ENCODE data around the gene TBC1D22A. TPM values are rescaled to one million over a fixed set of nuclear protein-coding genes. Genes with fewer than 3 reads are reported as not detected.

Gene TBC1D22A
- polyA plus RNA-seq, 1 of the 3 experiments (the other 2 are of a cell fraction): 16.5 TPM

GRCh38 chr22:47160781-47161520 is 398.5 kb downstream of the TBC1D22A start:
- Histone ChIP-seq H3K36me3 (replicated peaks in 1 of 2; ENCODE audit: control insufficient read depth in 1 of 2, insufficient read depth in 2 of 2, low read length in 1 of 2) (no peaks in the 10 kb centered on the region), H3K9me3 (no peaks in the 10 kb centered on the region), H3K27me3 (ENCODE audit: insufficient read depth) (no peaks in the 10 kb centered on the region), H3K4me2 (no peak overlapping the region), H3K9me2 (no peaks in the 10 kb centered on the region), H3K4me1 (ENCODE audit: control insufficient read depth in 1 of 2, insufficient read depth in 2 of 2, low read depth in 1 of 2, low read length in 1 of 2) (peaks cover 0 to 4% of the 10 kb centered on the region in 2 experiments; a peak in 1 of 4 replicates), H4K20me1 (ENCODE audit: insufficient read depth) (no peaks in the 10 kb centered on the region), H3K79me2 (ENCODE audit: insufficient read depth) (no peaks in the 10 kb centered on the region), H3K4me3 (ENCODE audit: low read depth in 2 of 2, low read length in 1 of 2) (no peak overlapping the region), H3K27ac (ENCODE audit: low read depth in 2 of 2, low read length in 1 of 2) (no peak overlapping the region), H3K9ac (no peak overlapping the region), H3F3A (replicated peaks; ENCODE audit: insufficient read depth) (no peaks in the 10 kb centered on the region), H2AFZ (ENCODE audit: low read depth) (no peak overlapping the region)
- DNase-seq: no peak
- WGBS (ENCODE audit: low lambda C conversion rate): 79% methylated on average over 10 of the region's 15 CpGs
- ChIA-PET CTCF (interaction anchor here (1.2 to 1.7 kb wide), 2 partner anchors 358 to 362 kb away, joined by 3 to 6 read pairs; no protein-coding TSS in a partner anchor), POLR2A (no interaction called here)
- TF ChIP-seq RAD21 (IDR thresholded peaks at IDR 0.05; ENCODE audit: low read length): no peak
- TF ChIP-seq USF2 (IDR thresholded peaks at IDR 0.05; ENCODE audit: borderline replicate concordance, low read depth, low read length): no peak

DNA sequence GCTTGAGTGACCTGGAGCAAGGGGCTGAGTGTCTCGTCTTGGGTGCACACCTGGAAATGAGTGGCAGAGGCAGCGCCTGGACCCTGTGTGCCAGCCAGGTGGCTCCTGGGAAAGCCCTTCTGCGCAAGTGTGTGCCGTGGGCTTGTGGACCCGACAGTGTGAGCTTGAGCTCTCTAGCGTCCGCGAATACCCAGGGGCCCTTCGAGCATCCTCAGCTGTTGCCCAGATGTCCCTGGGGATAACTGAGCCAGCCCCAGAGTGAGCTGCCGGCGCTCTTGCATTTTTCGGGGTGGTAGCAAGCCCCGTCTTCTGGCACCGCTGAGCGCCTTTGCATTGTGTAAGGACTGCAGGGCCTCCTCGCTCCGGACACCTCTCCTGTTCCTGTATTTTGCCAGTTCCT is 399.2 kb downstream of the TBC1D22A start:
- no peak overlapping the region for H3K4me3 ChIP-seq (ENCODE audit: low read depth in 2 of 2, low read length in 1 of 2)
- whole genome bisulfite sequencing (ENCODE audit: low lambda C conversion rate): 82% methylated on average over 13 of the region's 17 CpGs
- no peak for DNase-seq

More for the DNA sequence above, 399.2 kb downstream of the TBC1D22A start:
- TF ChIP-seq, protein P1, sequence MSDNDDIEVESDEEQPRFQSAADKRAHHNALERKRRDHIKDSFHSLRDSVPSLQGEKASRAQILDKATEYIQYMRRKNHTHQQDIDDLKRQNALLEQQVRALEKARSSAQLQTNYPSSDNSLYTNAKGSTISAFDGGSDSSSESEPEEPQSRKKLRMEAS (IDR thresholded peaks at IDR 0.05; ENCODE audit: low read depth): no peak
- TF ChIP-seq RFX5 (IDR thresholded peaks at IDR 0.05; ENCODE audit: low read length) (no peak), USF2 (IDR thresholded peaks at IDR 0.05; ENCODE audit: borderline replicate concordance, low read depth, low read length) (no peak), RXRA (IDR thresholded peaks at IDR 0.05; ENCODE audit: borderline replicate concordance, low read depth) (no peak), POLR2AphosphoS5 (IDR thresholded peaks at IDR 0.05; ENCODE audit: low read depth, low read length) (no peak), GATA2 (CRISPR knock-in tag; IDR thresholded peaks at IDR 0.05) (no peak), MEF2A (IDR thresholded peaks at IDR 0.05; ENCODE audit: borderline replicate concordance, low read depth) (no peak), EZH2phosphoT487 (IDR thresholded peaks at IDR 0.05; ENCODE audit: borderline replicate concordance, low read depth) (no peak), PBX3 (IDR thresholded peaks at IDR 0.05) (no peak), FOXJ3 (CRISPR knock-in tag; IDR thresholded peaks at IDR 0.05) (no peak), SMC3 (IDR thresholded peaks at IDR 0.05; ENCODE audit: low read depth, low read length) (no peak), NFIC (IDR thresholded peaks at IDR 0.05; ENCODE audit: borderline replicate concordance) (no peak)
- TF ChIP-seq, protein P2, sequence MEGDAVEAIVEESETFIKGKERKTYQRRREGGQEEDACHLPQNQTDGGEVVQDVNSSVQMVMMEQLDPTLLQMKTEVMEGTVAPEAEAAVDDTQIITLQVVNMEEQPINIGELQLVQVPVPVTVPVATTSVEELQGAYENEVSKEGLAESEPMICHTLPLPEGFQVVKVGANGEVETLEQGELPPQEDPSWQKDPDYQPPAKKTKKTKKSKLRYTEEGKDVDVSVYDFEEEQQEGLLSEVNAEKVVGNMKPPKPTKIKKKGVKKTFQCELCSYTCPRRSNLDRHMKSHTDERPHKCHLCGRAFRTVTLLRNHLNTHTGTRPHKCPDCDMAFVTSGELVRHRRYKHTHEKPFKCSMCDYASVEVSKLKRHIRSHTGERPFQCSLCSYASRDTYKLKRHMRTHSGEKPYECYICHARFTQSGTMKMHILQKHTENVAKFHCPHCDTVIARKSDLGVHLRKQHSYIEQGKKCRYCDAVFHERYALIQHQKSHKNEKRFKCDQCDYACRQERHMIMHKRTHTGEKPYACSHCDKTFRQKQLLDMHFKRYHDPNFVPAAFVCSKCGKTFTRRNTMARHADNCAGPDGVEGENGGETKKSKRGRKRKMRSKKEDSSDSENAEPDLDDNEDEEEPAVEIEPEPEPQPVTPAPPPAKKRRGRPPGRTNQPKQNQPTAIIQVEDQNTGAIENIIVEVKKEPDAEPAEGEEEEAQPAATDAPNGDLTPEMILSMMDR (IDR thresholded peaks at IDR 0.05): no peak
- Histone ChIP-seq H3K9ac (no peak overlapping the region), H3K4me1 (ENCODE audit: control insufficient read depth in 1 of 2, insufficient read depth in 2 of 2, low read depth in 1 of 2, low read length in 1 of 2) (peaks cover 0 to 4% of the 10 kb centered on the region in 2 experiments; a peak in 1 of 4 replicates), H3K4me2 (no peak overlapping the region), H3K79me2 (ENCODE audit: insufficient read depth) (no peaks in the 10 kb centered on the region), H3K27ac (ENCODE audit: low read depth in 2 of 2, low read length in 1 of 2) (no peak overlapping the region), H4K20me1 (ENCODE audit: insufficient read depth) (no peaks in the 10 kb centered on the region), H3F3A (replicated peaks; ENCODE audit: insufficient read depth) (no peaks in the 10 kb centered on the region), H3K9me3 (no peaks in the 10 kb centered on the region), H3K9me2 (no peaks in the 10 kb centered on the region), H3K27me3 (ENCODE audit: insufficient read depth) (no peaks in the 10 kb centered on the region), H3K36me3 (replicated peaks in 1 of 2; ENCODE audit: control insufficient read depth in 1 of 2, insufficient read depth in 2 of 2, low read length in 1 of 2) (no peaks in the 10 kb centered on the region), H2AFZ (ENCODE audit: low read depth) (no peak overlapping the region)
- ChIA-PET CTCF (interaction anchor here (1.2 to 1.7 kb wide), 2 partner anchors 358 to 363 kb away, joined by 3 to 6 read pairs; no protein-coding TSS in a partner anchor), POLR2A (no interaction called here)
